ENCODE data around the gene MESP1.

GRCh38 chr15:89761929-89762328 is 10.9 kb upstream of the MESP1 start:
- TF ChIP-seq CTCF (IDR thresholded peaks at IDR 0.05), result no peak
- TF ChIP-seq POLR2AphosphoS5 (IDR thresholded peaks at IDR 0.05), result no peak
- TF ChIP-seq POLR2A (IDR thresholded peaks at IDR 0.05), result no peak
- TF ChIP-seq EP300 (IDR thresholded peaks at IDR 0.05), result no peak
